OCI-LY3 (cell line): Measurements from ENCODE around the gene PARD3B.

Experiments
- H2AFZ ChIP-seq: fragments of 200-600, 300-600 bp; shearing (Covaris generic); 2 replicates; pipeline ENCODE4 v1.6.0; 2014; ENCODE audit warnings: antibody characterized with exemption, low read depth, low read length
- H3K27ac ChIP-seq: fragments of 200-600, 300-600 bp; sonication (generic); 2 replicates; pipeline ENCODE4 v1.5.1; 2014; ENCODE audit warnings: mild to moderate bottlenecking, low read length, moderate library complexity, mixed read lengths
- H3K27me3 ChIP-seq: fragments of 200-600, 300-600 bp; sonication (generic); 2 replicates; pipeline ENCODE4 v1.6.1; 2014; ENCODE audit warnings: low read depth, low read length, mixed read lengths
- H3K36me3 ChIP-seq: fragments of 200-600, 300-600 bp; sonication (generic); replicated peaks from 2 replicates; pipeline ENCODE3; 2014; ENCODE audit warnings: low read depth, low read length, mixed read lengths
- H3K4me1 ChIP-seq: fragments of 300-600, 200-600 bp; sonication (generic); 2 replicates; pipeline ENCODE4 v1.6.1; 2014; ENCODE audit warnings: low read length, mixed read lengths
- H3K4me2 ChIP-seq: fragments of 200-600, 300-600 bp; sonication (generic); 2 replicates; pipeline ENCODE4 v1.6.1; 2014; ENCODE audit warnings: low read length, mixed read lengths
- H3K4me3 ChIP-seq: fragments of 300-600, 200-600 bp; sonication (generic); 2 replicates; pipeline ENCODE4 v1.5.1; 2014; ENCODE audit warnings: antibody characterized with exemption, mild to moderate bottlenecking, low read length, moderate library complexity
- H3K79me2 ChIP-seq: fragments of 300-600, 200-600 bp; shearing (Covaris generic); 2 replicates; pipeline ENCODE4 v1.6.1; 2014; ENCODE audit warnings: mild to moderate bottlenecking, low read length, mixed read lengths
- H3K9ac ChIP-seq: fragments of 300-600, 200-600 bp; shearing (Covaris generic); 2 replicates; pipeline ENCODE4 v1.6.0; 2014; ENCODE audit warnings: mild to moderate bottlenecking, low read length, moderate library complexity
- H3K9me3 ChIP-seq: fragments of 200-600, 300-600 bp; shearing (Covaris generic); 2 replicates; pipeline ENCODE4 v1.6.1; 2014; ENCODE audit warnings: low read length, mixed read lengths; ENCODE audit not compliant: insufficient read depth
- H4K20me1 ChIP-seq: fragments of 200-600, 300-600 bp; sonication (generic); 2 replicates; pipeline ENCODE4 v1.6.1; 2016; ENCODE audit warnings: low read length, mixed read lengths; ENCODE audit not compliant: insufficient read depth
- EZH2phosphoT487 ChIP-seq: fragments of 200-600 bp; shearing (Covaris generic); IDR thresholded peaks from 2 replicates; pipeline ENCODE4 v1.6.1; 2018; ENCODE audit warnings: antibody characterized with exemption, mixed run types, low read depth
- TF ChIP-seq, protein P1 (sequence below): fragments of 200-600, 300-600 bp; sonication (generic); IDR thresholded peaks from 2 replicates; pipeline ENCODE4 v1.5.1; 2014; ENCODE audit warnings: antibody characterized with exemption, low read length, low read depth

PARD3B gene

GRCh38 chr2:205103699-205104098 lies 558.4 kb downstream of the PARD3B start:
- no peak overlapping the region for H3K27ac ChIP-seq
- H4K20me1 ChIP-seq = no peaks in the 10 kb centered on the region
- TF ChIP-seq, protein P1, sequence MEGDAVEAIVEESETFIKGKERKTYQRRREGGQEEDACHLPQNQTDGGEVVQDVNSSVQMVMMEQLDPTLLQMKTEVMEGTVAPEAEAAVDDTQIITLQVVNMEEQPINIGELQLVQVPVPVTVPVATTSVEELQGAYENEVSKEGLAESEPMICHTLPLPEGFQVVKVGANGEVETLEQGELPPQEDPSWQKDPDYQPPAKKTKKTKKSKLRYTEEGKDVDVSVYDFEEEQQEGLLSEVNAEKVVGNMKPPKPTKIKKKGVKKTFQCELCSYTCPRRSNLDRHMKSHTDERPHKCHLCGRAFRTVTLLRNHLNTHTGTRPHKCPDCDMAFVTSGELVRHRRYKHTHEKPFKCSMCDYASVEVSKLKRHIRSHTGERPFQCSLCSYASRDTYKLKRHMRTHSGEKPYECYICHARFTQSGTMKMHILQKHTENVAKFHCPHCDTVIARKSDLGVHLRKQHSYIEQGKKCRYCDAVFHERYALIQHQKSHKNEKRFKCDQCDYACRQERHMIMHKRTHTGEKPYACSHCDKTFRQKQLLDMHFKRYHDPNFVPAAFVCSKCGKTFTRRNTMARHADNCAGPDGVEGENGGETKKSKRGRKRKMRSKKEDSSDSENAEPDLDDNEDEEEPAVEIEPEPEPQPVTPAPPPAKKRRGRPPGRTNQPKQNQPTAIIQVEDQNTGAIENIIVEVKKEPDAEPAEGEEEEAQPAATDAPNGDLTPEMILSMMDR = no peak
- no peak for TF ChIP-seq EZH2phosphoT487
- H3K4me2 ChIP-seq = no peak overlapping the region
- no peak overlapping the region for H3K9ac ChIP-seq
- no peaks in the 10 kb centered on the region for H3K79me2 ChIP-seq
- H3K36me3 ChIP-seq = no peaks in the 10 kb centered on the region
- H3K27me3 ChIP-seq = no peaks in the 10 kb centered on the region
- no peaks in the 10 kb centered on the region for H3K9me3 ChIP-seq
- no peak overlapping the region for H3K4me3 ChIP-seq
- no peak overlapping the region for H2AFZ ChIP-seq
- no peaks in the 10 kb centered on the region for H3K4me1 ChIP-seq

DNA sequence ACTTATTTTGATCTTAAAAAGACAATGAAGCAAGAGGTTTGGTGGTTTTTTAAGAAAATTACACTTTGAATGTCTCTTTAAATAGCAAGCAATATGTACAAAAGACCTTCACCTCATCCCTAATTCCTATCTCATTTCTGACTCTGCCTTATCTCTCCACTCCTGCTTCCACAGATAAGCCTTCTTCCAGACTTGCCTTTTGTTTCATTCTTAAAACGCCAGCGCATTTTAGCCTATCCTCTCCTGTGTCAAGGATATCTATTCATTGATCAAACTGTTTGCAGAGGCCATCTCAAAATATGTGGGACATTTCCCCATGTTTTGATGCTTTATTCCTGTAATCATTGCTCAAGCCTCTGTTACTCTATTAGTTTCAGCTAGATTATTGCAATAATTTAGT lies 562.5 kb downstream of the PARD3B start:
- no peaks in the 10 kb centered on the region for H3K79me2 ChIP-seq
- no peaks in the 10 kb centered on the region for H3K9me3 ChIP-seq
- H3K4me1 ChIP-seq = no peaks in the 10 kb centered on the region
- no peak overlapping the region for H3K4me3 ChIP-seq
- no peak for TF ChIP-seq EZH2phosphoT487
- TF ChIP-seq, protein P1 = no peak
- H3K9ac ChIP-seq = no peak overlapping the region
- no peak overlapping the region for H2AFZ ChIP-seq
- H3K4me2 ChIP-seq = no peak overlapping the region
- no peaks in the 10 kb centered on the region for H3K27me3 ChIP-seq
- H3K36me3 ChIP-seq = no peaks in the 10 kb centered on the region
- no peaks in the 10 kb centered on the region for H4K20me1 ChIP-seq
- no peak overlapping the region for H3K27ac ChIP-seq

- peaks cover 9% of the 10 kb centered on the region for H3K4me1 ChIP-seq
- no peaks in the 10 kb centered on the region for H3K27me3 ChIP-seq
- H3K27ac ChIP-seq = no peak overlapping the region
- no peak overlapping the region for H3K4me3 ChIP-seq
- no peaks in the 10 kb centered on the region for H3K36me3 ChIP-seq
- no peaks in the 10 kb centered on the region for H3K9me3 ChIP-seq
- no peak overlapping the region for H3K4me2 ChIP-seq
- H3K9ac ChIP-seq = no peak overlapping the region
- no peak overlapping the region for H2AFZ ChIP-seq
- H3K79me2 ChIP-seq = no peaks in the 10 kb centered on the region
- H4K20me1 ChIP-seq = no peaks in the 10 kb centered on the region
- TF ChIP-seq EZH2phosphoT487 = no peak
- TF ChIP-seq, protein P1 = no peak
Observed at GRCh38 chr2:205115511-205115910, 570.2 kb downstream of the PARD3B start.

DNA sequence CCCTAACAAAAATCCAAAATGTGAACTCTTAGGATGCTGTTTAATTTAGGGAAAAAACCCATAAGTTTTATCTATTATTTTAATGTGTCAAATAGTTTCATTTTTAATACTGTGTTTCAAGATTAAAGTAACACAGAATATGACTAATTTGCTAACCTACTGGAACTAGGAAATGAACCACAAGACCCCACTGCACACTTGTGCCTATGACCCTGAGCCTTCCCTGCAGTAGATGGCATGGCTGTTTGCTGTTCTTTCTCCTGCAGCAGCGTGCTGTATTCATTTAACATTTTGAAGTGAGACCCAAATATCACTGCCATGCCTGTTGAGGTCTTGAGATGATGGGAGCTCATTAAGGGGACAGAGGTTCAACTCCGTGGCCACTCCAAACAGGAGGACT lies 571.9 kb downstream of the PARD3B start:
- H3K36me3 ChIP-seq = no peaks in the 10 kb centered on the region
- H3K4me1 ChIP-seq = peaks cover 9% of the 10 kb centered on the region
- no peaks in the 10 kb centered on the region for H3K9me3 ChIP-seq
- no peak overlapping the region for H3K4me3 ChIP-seq
- TF ChIP-seq, protein P1 = no peak
- no peak for TF ChIP-seq EZH2phosphoT487
- no peak overlapping the region for H2AFZ ChIP-seq
- H3K4me2 ChIP-seq = no peak overlapping the region
- no peak overlapping the region for H3K27ac ChIP-seq
- no peaks in the 10 kb centered on the region for H3K79me2 ChIP-seq
- no peaks in the 10 kb centered on the region for H3K27me3 ChIP-seq
- H4K20me1 ChIP-seq = no peaks in the 10 kb centered on the region
- no peak overlapping the region for H3K9ac ChIP-seq
